ENCODE data around the gene TRIM40.

DNA sequence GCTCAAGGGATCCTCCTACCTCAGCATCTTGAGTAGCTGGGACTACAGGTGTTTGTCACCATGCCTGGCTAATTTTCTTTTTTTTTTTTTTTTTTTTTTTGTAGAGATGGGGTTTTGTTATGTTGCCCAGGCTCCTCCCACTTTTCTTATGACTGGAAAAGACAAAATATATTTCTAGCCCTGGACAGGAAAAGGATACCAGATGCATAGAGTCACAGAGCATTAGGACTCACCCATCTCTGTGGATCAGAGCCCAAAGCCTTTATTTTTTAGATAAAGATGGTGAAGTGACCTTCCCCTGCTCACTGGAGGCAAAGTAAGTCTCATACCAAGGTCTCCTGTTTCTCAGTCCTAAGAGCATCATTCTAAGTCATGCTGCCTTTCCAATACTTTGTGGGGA lies 21.6 kb downstream of the TRIM40 start:
- TF ChIP-seq TAF1 (IDR thresholded peaks at IDR 0.05; ENCODE audit: low read depth) (no peak), CEBPB (IDR thresholded peaks at IDR 0.05) (no peak), EP300 (IDR thresholded peaks at IDR 0.05; ENCODE audit: borderline replicate concordance) (no peak), EGR1 (IDR thresholded peaks at IDR 0.05) (no peak), NFIC (IDR thresholded peaks at IDR 0.05) (no peak), FOXM1 (IDR thresholded peaks at IDR 0.05; ENCODE audit: borderline replicate concordance, low read depth) (no peak), ZBTB7A (IDR thresholded peaks at IDR 0.05; ENCODE audit: low read depth) (no peak), YY1 (IDR thresholded peaks at IDR 0.05; ENCODE audit: low read depth) (no peak), TEAD4 (IDR thresholded peaks at IDR 0.05) (no peak)
- TF ChIP-seq, protein P1, sequence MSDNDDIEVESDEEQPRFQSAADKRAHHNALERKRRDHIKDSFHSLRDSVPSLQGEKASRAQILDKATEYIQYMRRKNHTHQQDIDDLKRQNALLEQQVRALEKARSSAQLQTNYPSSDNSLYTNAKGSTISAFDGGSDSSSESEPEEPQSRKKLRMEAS (IDR thresholded peaks at IDR 0.05), result no peak
- TF ChIP-seq, protein P2, sequence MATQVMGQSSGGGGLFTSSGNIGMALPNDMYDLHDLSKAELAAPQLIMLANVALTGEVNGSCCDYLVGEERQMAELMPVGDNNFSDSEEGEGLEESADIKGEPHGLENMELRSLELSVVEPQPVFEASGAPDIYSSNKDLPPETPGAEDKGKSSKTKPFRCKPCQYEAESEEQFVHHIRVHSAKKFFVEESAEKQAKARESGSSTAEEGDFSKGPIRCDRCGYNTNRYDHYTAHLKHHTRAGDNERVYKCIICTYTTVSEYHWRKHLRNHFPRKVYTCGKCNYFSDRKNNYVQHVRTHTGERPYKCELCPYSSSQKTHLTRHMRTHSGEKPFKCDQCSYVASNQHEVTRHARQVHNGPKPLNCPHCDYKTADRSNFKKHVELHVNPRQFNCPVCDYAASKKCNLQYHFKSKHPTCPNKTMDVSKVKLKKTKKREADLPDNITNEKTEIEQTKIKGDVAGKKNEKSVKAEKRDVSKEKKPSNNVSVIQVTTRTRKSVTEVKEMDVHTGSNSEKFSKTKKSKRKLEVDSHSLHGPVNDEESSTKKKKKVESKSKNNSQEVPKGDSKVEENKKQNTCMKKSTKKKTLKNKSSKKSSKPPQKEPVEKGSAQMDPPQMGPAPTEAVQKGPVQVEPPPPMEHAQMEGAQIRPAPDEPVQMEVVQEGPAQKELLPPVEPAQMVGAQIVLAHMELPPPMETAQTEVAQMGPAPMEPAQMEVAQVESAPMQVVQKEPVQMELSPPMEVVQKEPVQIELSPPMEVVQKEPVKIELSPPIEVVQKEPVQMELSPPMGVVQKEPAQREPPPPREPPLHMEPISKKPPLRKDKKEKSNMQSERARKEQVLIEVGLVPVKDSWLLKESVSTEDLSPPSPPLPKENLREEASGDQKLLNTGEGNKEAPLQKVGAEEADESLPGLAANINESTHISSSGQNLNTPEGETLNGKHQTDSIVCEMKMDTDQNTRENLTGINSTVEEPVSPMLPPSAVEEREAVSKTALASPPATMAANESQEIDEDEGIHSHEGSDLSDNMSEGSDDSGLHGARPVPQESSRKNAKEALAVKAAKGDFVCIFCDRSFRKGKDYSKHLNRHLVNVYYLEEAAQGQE (IDR thresholded peaks at IDR 0.05; ENCODE audit: low read depth), result no peak
